Fibroblast of lung (primary cell): ENCODE data around the gene PLSCR4. TPM values are rescaled to one million over a fixed set of nuclear protein-coding genes. Genes with fewer than 3 reads are reported as not detected.
"Not testable (repeated sequence)": the region's sequence is repeated elsewhere in the genome, so short reads cannot be mapped to it uniquely, and the experiment has no call there.

Experiments used
- DNase-seq, 2 donors: peaks; one replicate each; pipeline versions ENCODE4 v3.0.0 to v3.0.0-alpha.2; 2010; ENCODE audit warnings: low read depth in 2 of 2
- H2AFZ ChIP-seq: 2 replicates; pipeline ENCODE4 v1.5.1; 2012; ENCODE audit warnings: low read length, control low read depth, inconsistent platforms
- H3K27ac ChIP-seq: 2 replicates; pipeline ENCODE4 v1.5.1; 2011; ENCODE audit warnings: low read length, control low read depth; ENCODE audit not compliant: insufficient read depth
- H3K27me3 ChIP-seq: 2 replicates; pipeline ENCODE4 v1.5.1; 2011; ENCODE audit warnings: mild to moderate bottlenecking, low read length; ENCODE audit not compliant: control insufficient read depth, insufficient read depth
- H3K36me3 ChIP-seq: 2 replicates; pipeline ENCODE4 v1.5.1; 2011; ENCODE audit warnings: low read length; ENCODE audit not compliant: control insufficient read depth, insufficient read depth
- H3K4me1 ChIP-seq: 2 replicates; pipeline ENCODE4 v1.5.1; 2011; ENCODE audit warnings: low read length; ENCODE audit not compliant: control insufficient read depth, insufficient read depth; ENCODE audit errors: extremely low read depth
- H3K4me2 ChIP-seq: 2 replicates; pipeline ENCODE4 v1.5.1; 2011; ENCODE audit warnings: low read length, control low read depth; ENCODE audit not compliant: insufficient read depth; ENCODE audit errors: extremely low read depth
- H3K4me3 ChIP-seq, 4 experiments: fragments of 200-600 bp in 1 of 4; sonication (generic) in 1 of 4; replicated peaks in 1 of 4; 2 replicates each; pipeline ENCODE4 v1.5.1; 2011 to 2016; ENCODE audit warnings: low read length in 4 of 4, low read depth in 3 of 4, mild to moderate bottlenecking in 3 of 4, control low read depth in 2 of 4, inconsistent platforms in 1 of 4, mixed read lengths in 1 of 4; ENCODE audit not compliant: insufficient read depth in 1 of 4; ENCODE audit errors: control extremely low read depth in 1 of 4
- H3K79me2 ChIP-seq: 2 replicates; pipeline ENCODE4 v1.5.1; 2012; ENCODE audit warnings: mild to moderate bottlenecking, low read length, inconsistent platforms; ENCODE audit not compliant: control insufficient read depth, insufficient read depth
- H3K9ac ChIP-seq: 2 replicates; pipeline ENCODE4 v1.5.1; 2011; ENCODE audit warnings: mild to moderate bottlenecking, low read length, control low read depth; ENCODE audit not compliant: insufficient read depth
- H3K9me3 ChIP-seq: 2 replicates; pipeline ENCODE4 v1.5.1; 2012; ENCODE audit warnings: low read depth, low read length; ENCODE audit not compliant: control insufficient read depth, insufficient read depth
- H4K20me1 ChIP-seq: 2 replicates; pipeline ENCODE4 v1.5.1; 2011; ENCODE audit warnings: low read length; ENCODE audit not compliant: control insufficient read depth, insufficient read depth; ENCODE audit errors: extremely low read depth
- CTCF ChIP-seq, 2 donors: IDR thresholded peaks in 1 of 2; conservative IDR thresholded peaks in 1 of 2; 1 replicate in 1 of 2; 2 replicates in 1 of 2; pipeline ENCODE4 v1.5.1; 2011 to 2012; ENCODE audit warnings: low read length in 2 of 2, control low read depth in 1 of 2, inconsistent platforms in 1 of 2, low read depth in 1 of 2, mild to moderate bottlenecking in 1 of 2
- EZH2 ChIP-seq: IDR thresholded peaks from 2 replicates; pipeline ENCODE4 v1.5.1; 2012; ENCODE audit warnings: low read length, control low read depth, mild to moderate bottlenecking; ENCODE audit errors: missing control alignments
- polyA minus RNA-seq: library from RNA; depleted of rRNA, polyadenylated mRNA; stranded (reverse); fragments of >200 nt; gene quantifications from 2 replicates; pipeline ENCODE4 v1.2.3, GENCODE V29; 2011; ENCODE audit warnings: low replicate concordance
- polyA plus RNA-seq, 2 donors: library from polyadenylated mRNA; depleted of rRNA in 1 of 2; stranded (reverse) in 1 of 2; unstranded in 1 of 2; fragments of >200 nt; gene quantifications; 2 replicates each; pipeline ENCODE4 v1.2.1, GENCODE V29; 2011 to 2012; ENCODE audit warnings: missing spikeins in 1 of 2
- total RNA-seq: library from RNA; depleted of rRNA; stranded (reverse); fragments of >200 nt; gene quantifications from 2 replicates; pipeline ENCODE4 v1.2.1, GENCODE V29; 2014

PLSCR4 gene
- total RNA-seq (25.7 and 36.7 TPM in 2 replicates), polyA plus RNA-seq (27.4 and 57.6 TPM in 2 replicates), polyA minus RNA-seq (29.0 and 32.4 TPM in 2 replicates)
- polyA plus RNA-seq (2012): 14.4 and 25.8 TPM in 2 replicates

GRCh38 chr3:146250449-146251382 lies at the start of gene PLSCR4:
Gene PLSCR4, minus strand, starts transcription at chr3:146251105. Its CDS starts 29,034 bp downstream, at chr3:146222071.
- peak; percentile 81 to 82 for DNase-seq
- no peaks in the 10 kb centered on the region for H3K36me3 ChIP-seq
- no peaks in the 10 kb centered on the region for H3K9me3 ChIP-seq
- H3K4me2 ChIP-seq: peak within 1 kb of the TSS; percentile 90
- H3K27me3 ChIP-seq: no peaks in the 10 kb centered on the region
- peak within 1 kb of the TSS; percentile 73 for H2AFZ ChIP-seq
- peak within 1 kb of the TSS; percentile 55 to 93 (median 81) for H3K4me3 ChIP-seq
- peaks cover 3% of the 10 kb centered on the region for H3K4me1 ChIP-seq
- H4K20me1 ChIP-seq: no peaks in the 10 kb centered on the region
- TF ChIP-seq CTCF (conservative IDR thresholded peaks at IDR 0.05 in 1 of 2, IDR thresholded peaks at IDR 0.05 in 1 of 2; ENCODE audit: low read depth in 1 of 2, low read length in 2 of 2) (no peak), EZH2 (no peak)
- H3K9ac ChIP-seq: peak within 1 kb of the TSS; percentile 87
- H3K79me2 ChIP-seq: peaks cover 10% of the 10 kb centered on the region
- peak within 1 kb of the TSS; percentile 85 for H3K27ac ChIP-seq

- H3K36me3 ChIP-seq: not testable (repeated sequence)
Observed at GRCh38 chr3:146293401-146293800, 42.5 kb upstream of the PLSCR4 start.

GRCh38 chr3:146283781-146284445 lies 33.0 kb upstream of the PLSCR4 start:
- H3K4me1 ChIP-seq: no peaks in the 10 kb centered on the region
- H3K27ac ChIP-seq: no peak overlapping the region
- no peaks in the 10 kb centered on the region for H3K27me3 ChIP-seq
- H3K4me2 ChIP-seq: no peak overlapping the region
- TF ChIP-seq CTCF (conservative IDR thresholded peaks at IDR 0.05 in 1 of 2, IDR thresholded peaks at IDR 0.05 in 1 of 2; ENCODE audit: low read depth in 1 of 2, low read length in 2 of 2): no peak
- no peak for TF ChIP-seq EZH2
- no peak overlapping the region for H3K9ac ChIP-seq
- H2AFZ ChIP-seq: no peak overlapping the region
- H3K9me3 ChIP-seq: no peaks in the 10 kb centered on the region
- H4K20me1 ChIP-seq: no peaks in the 10 kb centered on the region
- no peak overlapping the region for H3K4me3 ChIP-seq
- no peaks in the 10 kb centered on the region for H3K36me3 ChIP-seq
- no peaks in the 10 kb centered on the region for H3K79me2 ChIP-seq
- no peak for DNase-seq

More at GRCh38 chr3:146293401-146293800, 42.5 kb upstream of the PLSCR4 start:
- not testable (repeated sequence) for H3K27ac ChIP-seq, H2AFZ ChIP-seq, H4K20me1 ChIP-seq, DNase-seq, H3K79me2 ChIP-seq, H3K27me3 ChIP-seq, H3K4me2 ChIP-seq, H3K4me3 ChIP-seq, H3K4me1 ChIP-seq, H3K9ac ChIP-seq, H3K9me3 ChIP-seq
